Lung (tissue), 12 donors: ENCODE measurements around the gene IQSEC1. TPM values are rescaled to one million over a fixed set of nuclear protein-coding genes. Genes with fewer than 3 reads are reported as not detected.
A peak's percentile ranks its signal among the peaks of the same experiment; 100 is the strongest.

Source experiments
- ATAC-seq: fragments of 200-7000 bp; cut with Tn5 transposase; one replicate; pipeline ENCODE4 v1.9.1; 2020; ENCODE audit warnings: moderate number of reproducible peaks; ENCODE audit not compliant: insufficient read depth, low FRiP score
- DNase-seq, 3 donors: peaks; one replicate each; pipeline ENCODE4 v3.0.0-alpha.2; 2013 to 2017
- H3K27ac ChIP-seq, 2 donors: one replicate each; pipeline ENCODE4 v1.5.1; 2013; ENCODE audit warnings: mild to moderate bottlenecking in 2 of 2, moderate library complexity in 2 of 2, control low read depth in 1 of 2, inconsistent platforms in 1 of 2, low read depth in 1 of 2, low read length in 1 of 2
- H3K27me3 ChIP-seq, 3 donors: one replicate each; pipeline ENCODE4 v1.5.1; 2013; ENCODE audit warnings: low read length in 2 of 3; ENCODE audit not compliant: control insufficient read depth in 3 of 3, insufficient read depth in 3 of 3
- H3K36me3 ChIP-seq, 4 donors: one replicate each; pipeline ENCODE4 v1.5.1; 2013; ENCODE audit warnings: low read length in 4 of 4, mild to moderate bottlenecking in 1 of 4, moderate library complexity in 1 of 4; ENCODE audit not compliant: control insufficient read depth in 4 of 4, insufficient read depth in 4 of 4
- H3K4me1 ChIP-seq, 5 donors: one replicate each; pipeline ENCODE4 v1.5.1; 2013; ENCODE audit warnings: low read length in 5 of 5, mild to moderate bottlenecking in 2 of 5, moderate library complexity in 1 of 5; ENCODE audit not compliant: control insufficient read depth in 5 of 5, insufficient read depth in 5 of 5
- H3K4me3 ChIP-seq: one replicate; pipeline ENCODE4 v1.5.1; 2013; ENCODE audit warnings: mild to moderate bottlenecking, control low read depth, moderate library complexity
- H3K9ac ChIP-seq, 2 donors: one replicate each; pipeline ENCODE4 v1.5.1; 2013; ENCODE audit warnings: low read length in 2 of 2, control low read depth in 1 of 2; ENCODE audit not compliant: insufficient read depth in 1 of 2
- H3K9me3 ChIP-seq, 4 donors: one replicate each; pipeline ENCODE4 v1.5.1; 2013; ENCODE audit warnings: low read length in 3 of 4, mild to moderate bottlenecking in 1 of 4, moderate library complexity in 1 of 4; ENCODE audit not compliant: control insufficient read depth in 4 of 4, insufficient read depth in 3 of 4
- CTCF ChIP-seq: IDR thresholded peaks from 2 replicates; pipeline ENCODE4 v1.5.1; 2012; ENCODE audit warnings: mild to moderate bottlenecking; ENCODE audit errors: control extremely low read depth, extremely low read depth
- WGBS, 2 donors: extraction: QIAGEN DNeasy Blood & Tissue Kit; methylation state at CpG; one replicate each; pipeline ENCODE4 v1.1.7; 2013; 5-methylcytosine and 5-hydroxymethylcytosine counted together
- polyA plus RNA-seq, 2 donors: library from polyadenylated mRNA; stranded (reverse); fragments of 200-250 nt; gene quantifications; one replicate each; pipeline ENCODE4 v1.2.1, GENCODE V29; 2013
- total RNA-seq, 2 donors: library from RNA; depleted of rRNA in 1 of 2; stranded (reverse); fragments of >200 nt in 1 of 2; gene quantifications; one replicate each; pipeline ENCODE4 v1.2.1, GENCODE V29; 2014 to 2021
- donor health status: control.
- donor health status: control.
- donor health status: Bipolar disorder and iron deficiency.
- donor health status: healthy.
- donor health status: DM: yes; HTN: yes; CAD: no.

Gene IQSEC1
- total and polyA plus RNA-seq, 4 donors, result 13.9 to 69.1 (median 31.1) TPM

GRCh38 chr3:13025778-13026518 is 47.3 kb downstream of the IQSEC1 start:
- peaks cover 0 to 4% (median 0%) of the 10 kb centered on the region in 3 donors for H3K27me3 ChIP-seq
- DNase-seq (no peak), ATAC-seq (no peak)
- no peaks in the 10 kb centered on the region for H3K36me3 ChIP-seq
- no peak overlapping the region for H3K27ac ChIP-seq
- no peak overlapping the region for H3K4me3 ChIP-seq
- no peak for TF ChIP-seq CTCF
- peaks cover 2 to 20% (median 4%) of the 10 kb centered on the region in 5 donors for H3K4me1 ChIP-seq
- 92 to 95% methylated on average over 10 of the region's 10 CpGs for whole genome bisulfite sequencing, 2 donors
- no peak overlapping the region for H3K9ac ChIP-seq
- no peaks in the 10 kb centered on the region for H3K9me3 ChIP-seq

- ATAC-seq, result peak; percentile 39
- no peak for DNase-seq
- TF ChIP-seq CTCF, result no peak
- Histone ChIP-seq H3K36me3 (no peaks in the 10 kb centered on the region), H3K9me3 (no peaks in the 10 kb centered on the region), H3K9ac (no peak overlapping the region), H3K4me1 (peaks cover 2 to 20% (median 4%) of the 10 kb centered on the region in 5 donors), H3K4me3 (no peak overlapping the region), H3K27ac (no peak overlapping the region), H3K27me3 (no peaks in the 10 kb centered on the region)
- WGBS, 2 donors, result 78 to 86% methylated on average over 8 of the region's 8 CpGs
Observed at GRCh38 chr3:13025090-13025489, 48.1 kb downstream of the IQSEC1 start.

DNA sequence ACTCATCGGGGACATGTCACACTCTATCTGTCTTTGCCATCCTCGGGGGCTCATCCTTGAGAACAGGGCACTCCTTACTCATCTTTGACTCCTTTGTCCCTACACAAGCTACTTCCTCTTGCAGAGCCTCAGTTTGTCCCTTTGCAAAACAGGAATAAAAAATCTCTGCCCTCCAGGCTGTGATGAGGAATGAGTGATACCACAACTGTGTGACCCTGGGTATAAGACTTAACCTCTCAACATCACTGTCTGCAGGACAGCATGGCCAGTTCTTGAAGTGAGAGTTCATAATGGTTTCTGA is 48.5 kb downstream of the IQSEC1 start:
- ATAC-seq, result no peak
- no peak overlapping the region for H3K27ac ChIP-seq
- H3K27me3 ChIP-seq, result no peaks in the 10 kb centered on the region
- no peak overlapping the region for H3K4me3 ChIP-seq
- peaks cover 2 to 21% (median 5%) of the 10 kb centered on the region in 5 donors for H3K4me1 ChIP-seq
- H3K9me3 ChIP-seq, result no peaks in the 10 kb centered on the region
- DNase-seq, result no peak
- no peak for TF ChIP-seq CTCF
- no peaks in the 10 kb centered on the region for H3K36me3 ChIP-seq
- H3K9ac ChIP-seq, result no peak overlapping the region
- WGBS, 2 donors, result 94 to 96% methylated on average over 2 of the region's 2 CpGs
